Nasal cavity respiratory epithelium epithelial cell of viscerocranial mucosa (primary cell): ENCODE results near the gene ZBTB5. TPM values are rescaled to one million over a fixed set of nuclear protein-coding genes. Genes with fewer than 3 reads are reported as not detected.

Source experiments
- total RNA-seq: library from RNA; depleted of rRNA; stranded (reverse); fragments of >200 nt; gene quantifications from 2 replicates; pipeline ENCODE4 v1.2.3, GENCODE V29; 2014

The ZBTB5 gene
- 11.3 and 18.8 TPM in 2 replicates for total RNA-seq

GRCh38 chr9:37465249-37466036 is at the start of gene ZBTB5:
TSS of gene ZBTB5 (minus strand) at chr9:37465450. CDS start at chr9:37442551, 22,899 bp downstream.

DNA sequence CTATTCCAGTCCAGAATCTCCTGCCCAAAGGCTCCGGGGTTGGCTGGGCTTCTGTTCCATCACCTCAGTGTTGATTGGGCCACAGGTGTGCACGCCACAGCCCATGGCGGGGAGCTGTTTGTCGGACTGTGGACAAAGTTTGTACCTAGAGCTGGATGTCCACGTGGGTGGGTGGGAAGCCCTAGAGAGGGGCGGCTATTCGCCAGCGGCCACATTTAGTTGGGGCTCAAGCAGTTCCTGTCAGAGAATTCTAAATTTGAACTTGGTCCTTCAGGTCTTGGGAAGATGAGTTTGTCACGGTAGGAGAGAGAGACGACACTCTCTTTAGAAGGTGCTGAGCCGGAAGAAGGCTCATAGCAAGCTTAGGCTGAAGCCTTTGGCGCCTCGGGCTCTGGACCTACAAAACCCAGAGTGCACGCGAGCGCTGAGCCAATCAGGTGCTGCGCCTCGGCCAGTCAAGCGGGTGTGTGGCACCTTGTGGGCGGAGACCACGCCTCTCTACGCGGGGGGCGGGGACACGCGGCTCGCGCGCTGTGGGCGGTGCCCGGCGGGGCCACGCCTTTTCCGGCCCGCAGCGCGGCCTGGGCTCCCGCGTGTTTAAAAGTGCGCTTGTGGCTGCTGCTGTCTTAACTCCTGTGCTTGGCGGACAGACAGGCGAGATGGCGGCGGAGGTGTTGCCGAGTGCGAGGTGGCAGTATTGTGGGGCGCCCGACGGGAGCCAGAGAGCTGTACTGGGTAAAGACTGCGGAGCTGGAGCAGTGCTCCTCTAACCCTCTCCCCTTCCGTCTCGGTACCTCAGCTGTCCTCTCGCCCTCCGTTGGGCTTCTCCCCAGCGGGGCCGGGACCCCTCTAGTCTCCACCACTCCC is 20.4 kb upstream of the ZBTB5 start, which contains the start of gene POLR1E:
POLR1E (plus strand) TSS at position 560 of the 867 bp plus-strand sequence; CDS start at position 660, 100 bp downstream.

DNA sequence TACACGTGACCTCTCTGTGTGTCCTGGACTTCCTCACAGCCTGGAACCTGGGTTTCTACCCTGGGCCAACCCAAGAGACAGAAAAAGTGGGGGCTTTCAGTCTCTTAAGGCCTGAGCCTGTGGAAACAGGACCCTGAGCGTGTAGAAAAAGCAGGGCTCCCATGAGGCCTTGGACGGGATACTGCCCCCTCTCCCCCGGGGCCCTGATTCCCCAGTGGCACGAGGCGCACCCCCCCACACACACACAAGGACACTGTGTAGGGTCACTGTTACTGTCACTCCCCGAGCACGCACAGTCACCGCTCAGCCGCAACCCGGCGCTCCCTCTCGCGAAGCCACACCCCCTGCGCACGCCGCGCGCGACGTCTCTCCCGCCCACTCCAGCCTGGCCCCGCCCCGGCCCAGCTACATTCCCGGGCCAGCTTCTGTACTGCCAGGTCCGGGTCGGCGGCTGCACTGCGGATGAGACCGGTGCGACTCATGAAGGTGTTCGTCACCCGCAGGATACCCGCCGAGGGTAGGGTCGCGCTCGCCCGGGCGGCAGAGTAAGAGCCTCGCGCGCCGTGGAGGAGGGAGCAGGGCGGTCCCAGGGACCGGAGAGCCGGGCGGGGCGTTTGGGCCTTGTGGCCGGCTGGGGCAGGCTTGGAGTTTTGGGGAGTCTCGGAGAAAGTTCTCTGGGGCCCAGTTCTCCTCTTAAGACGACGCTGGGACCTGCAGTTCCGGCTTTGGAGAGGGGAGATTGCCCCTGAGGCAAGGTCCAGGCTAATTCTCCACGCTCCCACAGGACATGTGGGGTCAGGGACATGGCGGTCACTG is 42.8 kb downstream of the ZBTB5 start, which contains the start of gene GRHPR:
GRHPR (plus strand) TSS at position 408 of the 816 bp plus-strand sequence; CDS start at position 463, 55 bp downstream.

Other genes with a start within 250 kb of the ZBTB5 start
- 68.1 and 76.6 TPM in 2 replicates for gene GRHPR, start 42.8 kb downstream of the ZBTB5 start, total RNA-seq
- gene POLR1E, start 20.5 kb upstream of the ZBTB5 start, total RNA-seq = 34.9 and 42.1 TPM in 2 replicates
- 6.2 and 9.8 TPM in 2 replicates for gene FBXO10, start 110.9 kb upstream of the ZBTB5 start, total RNA-seq
- gene TOMM5, start 127.1 kb upstream of the ZBTB5 start, total RNA-seq = 136 and 138 TPM in 2 replicates
- under 0.01 and 0.07 TPM in 2 replicates for gene FRMPD1, start 185.5 kb upstream of the ZBTB5 start, total RNA-seq